ENCODE data around the gene B3GAT2.
"Not testable (repeated sequence)": the region's sequence is repeated elsewhere in the genome, so short reads cannot be mapped to it uniquely, and the experiment has no call there.

The B3GAT2 gene, protein sequence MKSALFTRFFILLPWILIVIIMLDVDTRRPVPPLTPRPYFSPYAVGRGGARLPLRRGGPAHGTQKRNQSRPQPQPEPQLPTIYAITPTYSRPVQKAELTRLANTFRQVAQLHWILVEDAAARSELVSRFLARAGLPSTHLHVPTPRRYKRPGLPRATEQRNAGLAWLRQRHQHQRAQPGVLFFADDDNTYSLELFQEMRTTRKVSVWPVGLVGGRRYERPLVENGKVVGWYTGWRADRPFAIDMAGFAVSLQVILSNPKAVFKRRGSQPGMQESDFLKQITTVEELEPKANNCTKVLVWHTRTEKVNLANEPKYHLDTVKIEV

GRCh38 chr6:70956451-70957283 lies at the start of gene B3GAT2:
Gene B3GAT2, minus strand, starts transcription at chr6:70957060. Its CDS starts 631 bp downstream, at chr6:70956429.
- no peak for DNase-seq (ENCODE audit: low read depth)

DNA sequence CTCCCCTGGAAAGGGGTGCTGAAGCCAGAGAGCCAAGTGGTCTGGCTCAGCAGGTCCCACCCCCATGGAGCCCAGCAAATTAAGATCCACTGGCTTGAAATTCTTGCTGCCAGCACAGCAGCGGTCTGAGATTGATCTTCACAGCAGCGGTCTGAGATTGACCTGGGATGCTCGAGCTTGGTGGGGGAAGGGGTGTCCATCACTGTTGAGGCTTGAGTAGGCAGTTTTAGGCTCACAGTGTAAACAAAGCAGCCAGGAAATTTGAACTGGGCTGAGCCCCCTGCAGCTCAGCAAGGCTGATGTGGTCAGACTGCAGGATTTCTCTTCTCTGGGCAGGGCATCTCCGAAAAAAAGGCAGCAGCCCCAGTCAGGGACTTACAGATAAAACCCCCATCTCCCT lies 41.3 kb upstream of the B3GAT2 start:
- no peak for DNase-seq (ENCODE audit: low read depth)

- DNase-seq (ENCODE audit: low read depth), result no peak
Measured at GRCh38 chr6:70997379-70997778, 40.5 kb upstream of the B3GAT2 start.

GRCh38 chr6:70996106-70996505 lies 39.2 kb upstream of the B3GAT2 start:
- no peak for DNase-seq (ENCODE audit: low read depth)

GRCh38 chr6:70995411-70995810 lies 38.6 kb upstream of the B3GAT2 start:
- no peak for DNase-seq (ENCODE audit: low read depth)

DNA sequence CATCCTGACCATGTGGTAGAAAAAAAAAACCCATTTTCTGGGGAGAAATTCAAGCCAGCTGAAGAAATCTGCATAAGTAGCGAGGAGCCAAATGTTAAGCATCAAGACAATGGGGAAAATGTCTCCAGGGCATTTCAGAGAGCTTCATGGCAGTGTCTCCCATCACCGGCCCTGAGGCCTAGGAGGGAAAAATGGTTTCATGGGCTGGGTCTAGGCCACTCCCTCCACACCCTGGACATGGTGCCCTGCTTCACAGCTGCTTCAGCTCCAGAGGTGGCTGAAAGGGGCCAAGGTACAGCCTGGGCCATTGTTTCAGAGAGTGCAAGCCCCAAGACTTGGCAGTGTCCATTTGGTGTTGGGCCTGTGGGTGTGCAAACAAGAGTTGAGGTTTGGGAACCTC lies 34.4 kb upstream of the B3GAT2 start:
- DNase-seq (ENCODE audit: low read depth), result no peak

DNA sequence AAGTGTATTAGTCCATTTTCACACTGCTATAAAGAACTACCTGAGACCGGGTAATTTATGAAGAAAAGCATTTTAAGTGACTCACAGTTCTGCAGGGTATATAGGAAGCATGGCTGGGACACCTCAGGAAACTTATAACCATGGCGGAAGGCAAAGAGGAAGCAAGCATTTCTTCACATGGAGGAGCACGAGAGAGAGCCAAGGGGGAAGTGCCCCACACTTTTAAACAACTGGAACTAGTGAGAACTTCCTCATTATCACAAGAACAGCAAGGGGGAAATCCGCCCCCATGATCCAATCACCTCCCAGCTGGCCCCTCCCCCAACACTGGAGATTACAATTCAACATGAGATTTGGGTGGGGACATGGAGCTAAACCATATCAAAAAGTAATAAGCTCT lies 28.3 kb upstream of the B3GAT2 start:
- no peak for DNase-seq (ENCODE audit: low read depth)

- DNase-seq (ENCODE audit: low read depth), result no peak
Measured at GRCh38 chr6:70982747-70983146, 25.9 kb upstream of the B3GAT2 start.

DNA sequence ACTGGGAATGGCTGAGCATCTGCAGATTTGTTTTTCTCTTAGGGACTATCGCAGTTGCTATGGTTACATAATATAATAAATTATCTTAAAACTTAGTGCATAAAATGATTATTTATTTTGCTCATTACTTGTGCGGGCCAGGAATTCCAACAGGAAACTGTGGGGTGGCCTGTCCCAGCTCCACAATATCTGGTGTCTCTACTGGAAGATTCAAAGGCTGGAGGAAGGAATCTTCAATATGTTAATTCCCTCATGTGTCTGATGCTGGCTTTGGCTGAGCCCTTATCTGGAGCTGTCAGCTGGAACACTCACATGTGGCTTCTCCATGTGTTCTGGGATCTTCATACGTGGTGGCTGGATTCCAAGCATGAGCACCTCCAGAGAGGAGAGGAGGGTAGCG lies 23.9 kb upstream of the B3GAT2 start:
- DNase-seq (ENCODE audit: low read depth), result no peak

DNA sequence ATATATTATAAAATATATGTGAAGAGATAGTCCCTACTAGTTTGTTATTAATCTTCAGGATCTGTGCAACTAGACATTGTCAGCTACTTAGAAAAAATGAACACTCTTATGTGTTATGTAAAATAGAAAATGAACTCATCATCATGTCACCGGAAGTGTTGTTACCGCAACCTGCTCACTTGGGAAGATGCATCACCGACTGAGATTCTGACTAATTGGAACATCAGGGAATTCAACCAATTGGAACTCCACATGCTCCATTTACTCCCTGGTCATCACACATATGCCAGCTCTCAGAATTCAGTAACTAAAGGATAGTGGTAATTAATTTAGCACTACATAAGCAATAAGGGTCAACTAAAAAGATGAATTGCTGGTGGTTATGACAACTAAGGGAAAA lies 16.7 kb upstream of the B3GAT2 start:
- peak; percentile 91 for DNase-seq (ENCODE audit: low read depth)

DNA sequence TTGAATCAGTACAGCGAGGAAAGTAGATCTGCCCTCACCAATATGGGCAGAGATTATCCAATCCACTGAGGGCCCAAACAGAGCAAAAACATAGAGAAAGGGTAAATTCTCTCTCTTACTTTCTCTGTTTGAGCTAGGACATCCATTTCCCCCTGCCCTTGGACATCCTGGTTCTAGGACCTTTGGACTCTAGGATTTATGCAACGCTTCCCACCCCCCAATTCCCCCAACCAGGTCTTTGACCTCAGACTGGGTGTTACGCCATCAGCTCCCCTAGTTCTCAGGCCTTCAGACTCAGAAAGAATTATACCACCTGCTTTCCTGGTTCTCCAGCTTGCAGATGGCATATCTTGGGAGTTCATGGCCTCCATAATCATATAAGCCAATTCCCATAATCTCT lies 10.2 kb upstream of the B3GAT2 start:
- no peak for DNase-seq (ENCODE audit: low read depth)

DNA sequence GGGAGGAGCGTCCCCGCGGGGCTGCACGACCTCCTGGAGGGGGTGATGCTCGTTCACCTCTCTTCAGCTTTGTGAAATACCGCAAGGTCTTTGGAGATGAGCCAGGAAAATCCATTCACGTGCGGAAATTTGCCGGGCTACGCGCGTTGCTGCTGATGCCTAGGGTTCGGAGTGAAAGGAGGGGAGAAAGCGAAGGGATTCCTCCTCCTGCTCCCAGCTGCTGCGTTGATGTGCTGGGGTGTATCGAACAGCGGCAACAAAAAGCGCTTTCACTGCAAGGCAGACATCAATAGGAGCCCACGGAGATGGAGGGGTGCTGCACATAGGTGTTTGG lies 391 bp upstream of the B3GAT2 start:
- no peak for DNase-seq (ENCODE audit: low read depth)

GRCh38 chr6:70956191-70956450 lies 739 bp downstream of the B3GAT2 start:
- no peak for DNase-seq (ENCODE audit: low read depth)

DNA sequence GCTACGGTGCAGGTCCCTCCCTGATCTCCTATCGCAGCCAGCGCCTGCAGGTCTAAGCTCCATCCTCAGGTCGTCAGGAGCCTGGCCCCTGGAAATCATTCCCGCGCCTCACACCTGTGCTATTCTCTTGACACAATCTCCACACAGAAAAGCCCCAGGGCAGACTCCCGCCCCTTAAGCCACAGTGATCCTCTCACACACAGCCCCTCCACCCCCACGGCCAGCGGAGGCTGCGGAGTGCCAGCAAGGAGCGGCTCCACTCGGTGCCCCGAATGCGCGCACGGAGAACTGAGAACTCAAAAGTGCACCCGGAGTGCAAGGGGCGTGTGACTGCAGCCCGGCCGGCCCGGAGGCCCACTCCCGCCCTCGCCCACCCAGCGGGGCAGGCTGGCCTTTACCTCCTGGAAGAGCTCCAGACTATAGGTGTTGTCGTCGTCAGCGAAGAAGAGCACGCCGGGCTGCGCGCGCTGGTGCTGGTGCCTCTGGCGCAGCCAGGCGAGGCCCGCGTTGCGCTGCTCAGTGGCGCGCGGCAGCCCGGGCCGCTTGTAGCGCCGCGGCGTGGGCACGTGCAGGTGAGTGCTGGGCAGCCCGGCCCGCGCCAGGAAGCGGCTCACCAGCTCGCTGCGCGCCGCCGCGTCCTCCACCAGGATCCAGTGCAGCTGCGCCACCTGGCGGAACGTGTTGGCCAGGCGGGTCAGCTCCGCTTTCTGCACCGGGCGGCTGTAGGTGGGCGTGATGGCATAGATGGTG lies 1.2 kb downstream of the B3GAT2 start:
- peak; percentile 15 for DNase-seq (ENCODE audit: low read depth)

GRCh38 chr6:70954750-70955149 lies 2.1 kb downstream of the B3GAT2 start:
- DNase-seq (ENCODE audit: low read depth), result no peak

- DNase-seq (ENCODE audit: low read depth), result no peak
Measured at GRCh38 chr6:70954176-70954575, 2.7 kb downstream of the B3GAT2 start.

DNA sequence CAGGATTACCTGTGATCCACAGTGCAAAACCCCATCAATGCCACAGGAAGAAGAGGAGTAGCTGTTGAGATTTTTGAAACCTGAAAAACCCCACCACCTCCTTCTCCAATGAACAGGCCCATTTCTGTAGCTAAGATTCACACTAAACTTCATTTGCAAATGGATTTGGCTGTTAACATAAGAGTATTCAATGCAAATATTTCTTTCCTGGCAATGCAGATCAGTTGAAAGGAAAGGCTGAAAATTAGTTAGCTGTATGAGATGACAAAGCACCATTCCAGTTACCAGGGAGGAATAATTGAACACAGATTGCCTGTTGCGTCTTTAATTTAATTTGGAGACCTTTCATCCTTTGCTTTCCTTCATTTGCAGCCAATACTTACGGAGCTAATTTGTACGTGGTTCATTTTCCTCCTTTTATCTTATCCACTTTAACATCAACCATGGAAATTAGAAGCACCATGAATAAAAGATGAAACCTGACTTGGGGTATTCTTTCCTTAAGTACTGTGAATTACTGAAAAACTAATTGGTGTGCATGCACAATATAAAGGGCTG lies 4.2 kb downstream of the B3GAT2 start:
- no peak for DNase-seq (ENCODE audit: low read depth)

- DNase-seq (ENCODE audit: low read depth), result not testable (repeated sequence)
Measured at GRCh38 chr6:70944321-70944720, 12.5 kb downstream of the B3GAT2 start.

DNA sequence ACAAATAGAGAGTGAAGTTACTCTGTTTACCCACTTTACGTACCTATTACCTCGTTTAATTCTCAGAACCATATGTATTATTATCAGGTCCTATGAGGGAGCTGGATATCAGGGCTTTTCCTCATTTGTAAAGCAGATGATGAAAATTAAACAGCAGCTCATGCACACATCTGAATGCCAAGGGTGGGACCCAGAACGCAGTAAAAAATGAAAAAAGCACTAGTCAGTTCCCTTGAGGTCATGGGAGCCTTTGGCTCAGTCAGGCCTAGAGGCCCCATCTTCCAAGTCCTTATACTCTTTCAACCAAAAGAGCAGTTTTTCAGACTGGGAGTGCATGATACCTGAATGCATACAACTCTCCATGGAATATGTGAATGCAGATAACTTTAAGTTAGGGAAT lies 23.0 kb downstream of the B3GAT2 start:
- DNase-seq (ENCODE audit: low read depth), result no peak

GRCh38 chr6:70905742-70906141 lies 51.1 kb downstream of the B3GAT2 start:
- DNase-seq (ENCODE audit: low read depth), result no peak

DNA sequence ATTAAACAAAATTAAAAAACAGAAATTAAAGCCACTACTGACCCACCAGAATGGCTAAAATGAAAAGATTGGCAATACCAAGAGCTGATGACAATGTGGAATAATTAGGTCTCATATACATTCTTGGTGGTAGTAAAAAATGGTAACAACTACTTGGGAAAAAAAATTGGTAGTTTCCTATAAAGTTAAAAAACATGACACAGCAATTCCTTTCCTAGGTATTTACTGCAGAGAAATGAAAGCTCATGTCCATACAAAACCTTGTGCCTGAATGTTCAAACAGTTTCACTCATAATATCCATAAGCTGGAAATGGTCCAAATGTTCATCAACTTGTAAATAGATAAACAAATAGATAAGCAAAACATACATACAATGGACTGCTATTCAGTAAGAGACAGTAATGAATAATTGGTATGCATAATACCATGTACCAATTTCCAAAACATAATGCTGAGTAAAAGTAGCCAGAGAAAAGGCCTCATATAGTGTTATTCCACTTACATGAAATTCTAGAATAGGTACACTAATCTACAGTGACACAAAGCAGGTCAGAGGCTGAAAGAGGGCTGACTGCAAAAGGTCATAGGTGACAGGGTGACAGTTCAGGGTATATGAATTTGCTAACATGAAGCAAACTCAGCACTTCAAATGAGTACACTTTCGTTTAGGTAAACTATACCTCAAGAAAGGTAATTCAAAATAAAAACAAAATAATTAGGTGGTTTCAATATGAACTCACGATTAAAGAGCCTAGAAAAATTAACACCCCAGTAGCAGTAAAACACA lies 53.0 kb downstream of the B3GAT2 start:
- no peak for DNase-seq (ENCODE audit: low read depth)

DNA sequence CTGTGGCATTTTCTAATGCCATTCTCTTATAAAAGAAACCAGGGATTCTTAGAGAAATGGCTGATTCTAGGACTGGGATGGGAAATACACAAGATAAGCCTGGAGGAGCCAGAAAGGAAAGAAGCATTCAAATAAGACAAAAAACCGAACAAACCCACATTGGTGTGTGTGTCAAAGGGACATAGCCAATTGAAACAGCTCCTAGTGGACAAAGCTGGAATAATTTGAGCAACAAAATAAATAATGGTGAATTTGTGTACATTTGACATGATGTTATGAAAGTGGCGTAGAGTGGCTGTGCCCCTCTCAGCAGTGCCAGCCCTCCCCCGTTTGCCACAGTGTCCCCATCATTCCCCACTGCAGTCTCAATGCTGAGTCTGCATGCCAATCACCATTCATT lies 55.5 kb downstream of the B3GAT2 start:
- DNase-seq (ENCODE audit: low read depth), result no peak

All from HS-5 (cell line).